ENCODE results near the gene RNF39. TPM values are rescaled to one million over a fixed set of nuclear protein-coding genes. Genes with fewer than 3 reads are reported as not detected.

RNF39 gene
- total and polyA plus RNA-seq, 4 donors, result 1.0 to 2.3 (median 1.3) TPM; not detected in 1

- DNase-seq (no peak), ATAC-seq (ENCODE audit: insufficient read depth, low FRiP score) (no peak)
- TF ChIP-seq, protein P1, sequence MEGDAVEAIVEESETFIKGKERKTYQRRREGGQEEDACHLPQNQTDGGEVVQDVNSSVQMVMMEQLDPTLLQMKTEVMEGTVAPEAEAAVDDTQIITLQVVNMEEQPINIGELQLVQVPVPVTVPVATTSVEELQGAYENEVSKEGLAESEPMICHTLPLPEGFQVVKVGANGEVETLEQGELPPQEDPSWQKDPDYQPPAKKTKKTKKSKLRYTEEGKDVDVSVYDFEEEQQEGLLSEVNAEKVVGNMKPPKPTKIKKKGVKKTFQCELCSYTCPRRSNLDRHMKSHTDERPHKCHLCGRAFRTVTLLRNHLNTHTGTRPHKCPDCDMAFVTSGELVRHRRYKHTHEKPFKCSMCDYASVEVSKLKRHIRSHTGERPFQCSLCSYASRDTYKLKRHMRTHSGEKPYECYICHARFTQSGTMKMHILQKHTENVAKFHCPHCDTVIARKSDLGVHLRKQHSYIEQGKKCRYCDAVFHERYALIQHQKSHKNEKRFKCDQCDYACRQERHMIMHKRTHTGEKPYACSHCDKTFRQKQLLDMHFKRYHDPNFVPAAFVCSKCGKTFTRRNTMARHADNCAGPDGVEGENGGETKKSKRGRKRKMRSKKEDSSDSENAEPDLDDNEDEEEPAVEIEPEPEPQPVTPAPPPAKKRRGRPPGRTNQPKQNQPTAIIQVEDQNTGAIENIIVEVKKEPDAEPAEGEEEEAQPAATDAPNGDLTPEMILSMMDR (IDR thresholded peaks at IDR 0.05; ENCODE audit: control extremely low read depth, extremely low read depth), result no peak
- Histone ChIP-seq H3K4me1 (ENCODE audit: control insufficient read depth in 5 of 5, insufficient read depth in 5 of 5, low read length in 5 of 5) (no peaks in the 10 kb centered on the region), H3K9me3 (ENCODE audit: control insufficient read depth in 4 of 4, insufficient read depth in 3 of 4, low read length in 3 of 4) (no peaks in the 10 kb centered on the region), H3K4me3 (no peak overlapping the region), H3K36me3 (ENCODE audit: control insufficient read depth in 4 of 4, insufficient read depth in 4 of 4, low read length in 4 of 4) (no peaks in the 10 kb centered on the region), H3K27me3 (ENCODE audit: control insufficient read depth in 3 of 3, insufficient read depth in 3 of 3, low read length in 2 of 3) (peaks cover 0 to 36% (median 28%) of the 10 kb centered on the region in 3 donors), H3K9ac (ENCODE audit: insufficient read depth in 1 of 2, low read length in 2 of 2) (no peak overlapping the region), H3K27ac (ENCODE audit: low read depth in 1 of 2, low read length in 1 of 2) (no peak overlapping the region)
- 78 to 81% methylated on average over 6 of the region's 6 CpGs for WGBS, 2 donors
Observed at GRCh38 chr6:30116724-30117123, 41.2 kb upstream of the RNF39 start.

DNA sequence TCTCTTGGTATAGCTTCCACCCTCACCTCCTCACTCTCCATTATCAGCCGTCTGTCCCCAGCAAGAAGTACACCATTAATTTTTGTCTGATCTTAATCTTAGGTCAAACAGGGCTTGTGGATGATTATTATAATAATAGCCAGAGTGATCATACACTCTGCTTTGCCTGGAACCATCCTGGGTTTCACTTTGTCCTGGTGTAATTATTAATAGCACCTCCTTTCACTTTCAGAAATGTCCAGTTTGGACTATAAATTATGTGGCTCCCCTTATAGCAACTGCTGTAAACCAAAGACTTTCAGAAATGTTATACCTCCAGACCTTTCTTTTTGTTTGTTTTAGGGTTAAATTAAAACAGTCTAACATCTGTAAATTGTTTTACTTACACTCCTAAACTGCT is 38.3 kb upstream of the RNF39 start:
- 55 to 81% methylated on average over 1 of the region's 1 CpG for WGBS, 2 donors
- ATAC-seq (ENCODE audit: insufficient read depth, low FRiP score), result no peak
- Histone ChIP-seq H3K9ac (ENCODE audit: insufficient read depth in 1 of 2, low read length in 2 of 2) (no peak overlapping the region), H3K27me3 (ENCODE audit: control insufficient read depth in 3 of 3, insufficient read depth in 3 of 3, low read length in 2 of 3) (peaks cover 0 to 54% (median 41%) of the 10 kb centered on the region in 3 donors), H3K9me3 (ENCODE audit: control insufficient read depth in 4 of 4, insufficient read depth in 3 of 4, low read length in 3 of 4) (no peaks in the 10 kb centered on the region), H3K4me1 (ENCODE audit: control insufficient read depth in 5 of 5, insufficient read depth in 5 of 5, low read length in 5 of 5) (no peaks in the 10 kb centered on the region), H3K36me3 (ENCODE audit: control insufficient read depth in 4 of 4, insufficient read depth in 4 of 4, low read length in 4 of 4) (no peaks in the 10 kb centered on the region), H3K4me3 (no peak overlapping the region), H3K27ac (ENCODE audit: low read depth in 1 of 2, low read length in 1 of 2) (no peak overlapping the region)
- no peak for DNase-seq
- TF ChIP-seq, protein P1 (IDR thresholded peaks at IDR 0.05; ENCODE audit: control extremely low read depth, extremely low read depth), result no peak

- no peak for DNase-seq
- H3K27ac ChIP-seq (ENCODE audit: low read depth in 1 of 2, low read length in 1 of 2), result no peak within 1 kb of the TSS
- no peaks in the 10 kb centered on the region for H3K9me3 ChIP-seq (ENCODE audit: control insufficient read depth in 4 of 4, insufficient read depth in 3 of 4, low read length in 3 of 4)
- H3K9ac ChIP-seq (ENCODE audit: insufficient read depth in 1 of 2, low read length in 2 of 2), result no peak within 1 kb of the TSS
- H3K4me1 ChIP-seq (ENCODE audit: control insufficient read depth in 5 of 5, insufficient read depth in 5 of 5, low read length in 5 of 5), result no peaks in the 10 kb centered on the region
- no peak for ATAC-seq (ENCODE audit: insufficient read depth, low FRiP score)
- H3K27me3 ChIP-seq (ENCODE audit: control insufficient read depth in 3 of 3, insufficient read depth in 3 of 3, low read length in 2 of 3), result peaks cover 0 to 59% (median 43%) of the 10 kb centered on the region in 3 donors
- WGBS, 2 donors, result 67 to 75% methylated on average over 3 of the region's 3 CpGs
- TF ChIP-seq, protein P1 (IDR thresholded peaks at IDR 0.05; ENCODE audit: control extremely low read depth, extremely low read depth), result no peak
- no peak within 1 kb of the TSS for H3K4me3 ChIP-seq
- no peaks in the 10 kb centered on the region for H3K36me3 ChIP-seq (ENCODE audit: control insufficient read depth in 4 of 4, insufficient read depth in 4 of 4, low read length in 4 of 4)
Observed at GRCh38 chr6:30113003-30113759, 37.6 kb upstream of the RNF39 start, which contains the start of gene TRIM31. TSS of gene TRIM31 (minus strand) at chr6:30113090. CDS start at chr6:30112805, 285 bp downstream.

All from lung (tissue), 12 donors.